ENCODE measurements around the gene SYT11.
"Not testable (repeated sequence)": the region's sequence is repeated elsewhere in the genome, so short reads cannot be mapped to it uniquely, and the experiment has no call there.

SYT11 gene, protein sequence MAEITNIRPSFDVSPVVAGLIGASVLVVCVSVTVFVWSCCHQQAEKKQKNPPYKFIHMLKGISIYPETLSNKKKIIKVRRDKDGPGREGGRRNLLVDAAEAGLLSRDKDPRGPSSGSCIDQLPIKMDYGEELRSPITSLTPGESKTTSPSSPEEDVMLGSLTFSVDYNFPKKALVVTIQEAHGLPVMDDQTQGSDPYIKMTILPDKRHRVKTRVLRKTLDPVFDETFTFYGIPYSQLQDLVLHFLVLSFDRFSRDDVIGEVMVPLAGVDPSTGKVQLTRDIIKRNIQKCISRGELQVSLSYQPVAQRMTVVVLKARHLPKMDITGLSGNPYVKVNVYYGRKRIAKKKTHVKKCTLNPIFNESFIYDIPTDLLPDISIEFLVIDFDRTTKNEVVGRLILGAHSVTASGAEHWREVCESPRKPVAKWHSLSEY

DNA sequence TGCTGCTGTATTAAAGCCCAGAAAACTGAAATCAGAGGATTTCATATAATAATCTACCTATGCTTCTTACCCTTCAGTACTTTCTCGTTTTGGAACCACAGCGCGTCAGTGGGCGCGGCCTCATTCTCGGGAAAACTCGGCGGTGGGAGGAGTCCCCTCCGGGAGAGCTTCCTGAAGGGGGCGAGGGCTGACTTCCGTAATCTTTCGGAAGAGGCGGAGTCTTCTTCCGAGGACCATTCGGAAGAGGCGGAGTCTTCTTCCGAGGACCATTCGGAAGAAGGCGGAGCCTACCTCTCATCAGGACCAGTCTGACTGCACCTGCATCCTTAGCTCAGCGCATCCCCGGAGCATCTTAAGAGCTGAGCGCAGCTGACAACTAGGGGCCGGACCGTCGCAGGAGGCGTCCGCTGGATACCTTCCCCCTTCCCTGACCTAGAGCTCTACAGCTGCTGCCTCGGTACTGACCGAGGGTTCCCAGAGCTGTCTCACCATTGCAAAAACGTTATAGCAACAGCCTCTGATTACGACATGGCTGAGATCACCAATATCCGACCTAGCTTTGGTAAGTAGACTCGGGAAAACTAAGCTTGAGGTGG is at the start of gene SYT11:
Gene SYT11, plus strand, starts transcription at position 334 of the 596 bp plus-strand sequence. Its CDS starts 195 bp downstream, at position 529.
- DNase-seq (ENCODE audit: extremely low spot score, insufficient read length, low read depth) (peak; percentile 74), FAIRE-seq (peak; percentile 95)

DNA sequence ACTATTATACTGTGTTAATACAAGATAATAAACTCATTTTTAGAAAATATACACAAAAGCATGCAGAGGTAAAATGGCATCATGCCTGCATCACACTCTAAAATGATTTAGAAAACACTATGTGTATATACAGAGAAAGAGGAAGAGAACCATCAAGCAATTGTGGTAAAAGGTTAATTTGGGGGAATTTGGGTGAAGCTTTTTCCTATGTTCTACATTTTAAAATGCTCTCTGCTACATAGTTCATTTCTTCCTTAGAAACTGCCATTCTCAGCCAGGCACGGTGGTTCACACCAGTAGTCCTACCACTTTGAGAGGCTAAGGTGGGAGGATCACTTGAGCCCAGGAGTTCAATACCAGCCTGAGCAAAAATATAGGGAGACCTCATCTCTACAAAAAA is 46.5 kb upstream of the SYT11 start:
- FAIRE-seq (no peak), DNase-seq (ENCODE audit: extremely low spot score, insufficient read length, low read depth) (no peak)

DNA sequence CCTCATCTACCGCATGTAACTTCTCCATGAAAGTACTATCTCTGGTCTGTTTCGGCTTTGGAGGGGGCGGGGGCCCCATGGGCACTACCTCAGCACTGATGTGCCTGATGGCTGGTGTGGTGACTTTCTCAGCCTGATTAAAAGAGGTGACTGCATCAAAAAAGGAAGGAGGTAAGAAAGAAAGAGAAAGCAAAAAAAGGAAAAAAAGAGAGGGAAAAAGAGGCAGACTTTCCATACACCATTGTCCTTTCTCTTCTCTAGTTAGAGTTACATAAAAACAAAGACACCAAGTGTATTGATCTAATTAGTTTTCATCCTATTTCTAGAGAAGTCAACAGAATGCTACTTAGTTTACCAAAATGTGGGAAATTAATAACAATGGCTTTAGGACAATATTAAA is 45.7 kb upstream of the SYT11 start:
- FAIRE-seq, result no peak

DNA sequence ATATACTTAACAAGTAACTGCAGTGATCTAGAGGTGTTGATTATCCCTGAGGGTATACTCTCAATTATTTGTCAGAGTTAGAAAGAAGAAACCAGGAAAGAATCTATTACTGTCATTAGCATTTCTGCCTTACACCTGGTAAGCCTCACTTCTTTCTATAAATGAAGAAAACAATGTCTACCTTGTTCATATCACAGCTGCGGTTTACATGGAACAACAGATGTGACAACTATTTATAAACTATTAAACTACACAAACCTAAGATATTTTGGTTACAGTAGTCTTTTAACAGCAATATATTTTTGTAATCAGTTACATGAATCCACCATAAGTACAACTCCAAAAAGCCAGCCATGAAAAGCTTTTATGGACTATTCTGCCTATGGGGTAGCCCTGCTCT is 43.0 kb upstream of the SYT11 start:
- FAIRE-seq (no peak), DNase-seq (ENCODE audit: extremely low spot score, insufficient read length, low read depth) (no peak)

More for the DNA sequence above, 45.7 kb upstream of the SYT11 start:
- DNase-seq (ENCODE audit: extremely low spot score, insufficient read length, low read depth), result no peak

DNA sequence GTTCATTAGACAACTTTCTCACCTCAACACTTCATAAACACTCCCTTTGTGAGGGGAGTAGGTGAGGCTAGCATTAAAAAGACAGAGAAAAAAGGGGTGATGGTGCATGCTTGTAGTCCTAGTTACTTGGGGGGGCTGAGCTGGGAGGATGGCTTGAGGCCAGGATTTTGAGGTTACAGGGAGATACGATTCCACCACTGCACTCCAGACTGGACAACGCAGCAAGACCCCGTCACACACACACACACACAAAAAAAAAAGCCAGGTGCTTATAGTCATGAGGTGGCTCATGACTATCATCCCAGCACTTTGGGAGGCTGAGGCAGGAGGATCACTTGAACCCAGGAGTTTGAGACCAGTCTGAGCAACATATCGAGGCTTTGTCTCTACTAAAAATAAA is 31.9 kb upstream of the SYT11 start:
- DNase-seq (ENCODE audit: extremely low spot score, insufficient read length, low read depth) (no peak), FAIRE-seq (no peak)

DNA sequence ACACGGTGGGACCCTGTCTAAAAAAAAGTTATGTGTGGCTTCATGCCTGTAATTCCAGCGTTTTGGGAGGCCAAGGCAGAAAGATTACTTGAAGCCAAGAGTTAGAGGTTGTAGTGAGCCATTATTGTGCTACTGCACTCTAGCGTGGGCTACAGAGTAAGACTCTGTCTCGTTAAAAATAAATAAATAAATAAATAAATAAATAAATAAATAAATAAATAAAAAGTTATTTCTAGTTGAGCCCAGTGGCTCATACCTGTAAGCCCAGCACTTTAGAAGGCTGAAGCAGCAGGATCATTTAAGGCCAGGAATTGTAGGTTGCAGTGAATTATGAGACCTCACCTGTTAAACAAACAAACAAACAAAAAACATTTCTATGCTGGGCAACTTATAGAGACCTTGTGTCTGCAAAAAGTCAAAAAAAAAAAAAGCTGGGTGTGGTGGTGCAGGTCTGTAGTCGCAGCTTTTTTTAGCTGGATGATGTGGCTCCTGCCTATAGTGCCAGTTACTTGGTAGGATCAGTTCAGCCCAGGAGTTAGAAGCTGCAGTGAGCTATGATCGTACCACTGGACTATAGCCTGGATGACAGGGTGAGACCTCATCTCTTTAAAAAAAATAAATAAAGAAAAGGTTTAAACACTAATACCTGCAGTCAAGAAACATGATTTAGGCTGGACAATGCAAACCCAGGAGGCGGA is 27.9 kb upstream of the SYT11 start:
- DNase-seq (ENCODE audit: extremely low spot score, insufficient read length, low read depth) (no peak), FAIRE-seq (no peak)

DNA sequence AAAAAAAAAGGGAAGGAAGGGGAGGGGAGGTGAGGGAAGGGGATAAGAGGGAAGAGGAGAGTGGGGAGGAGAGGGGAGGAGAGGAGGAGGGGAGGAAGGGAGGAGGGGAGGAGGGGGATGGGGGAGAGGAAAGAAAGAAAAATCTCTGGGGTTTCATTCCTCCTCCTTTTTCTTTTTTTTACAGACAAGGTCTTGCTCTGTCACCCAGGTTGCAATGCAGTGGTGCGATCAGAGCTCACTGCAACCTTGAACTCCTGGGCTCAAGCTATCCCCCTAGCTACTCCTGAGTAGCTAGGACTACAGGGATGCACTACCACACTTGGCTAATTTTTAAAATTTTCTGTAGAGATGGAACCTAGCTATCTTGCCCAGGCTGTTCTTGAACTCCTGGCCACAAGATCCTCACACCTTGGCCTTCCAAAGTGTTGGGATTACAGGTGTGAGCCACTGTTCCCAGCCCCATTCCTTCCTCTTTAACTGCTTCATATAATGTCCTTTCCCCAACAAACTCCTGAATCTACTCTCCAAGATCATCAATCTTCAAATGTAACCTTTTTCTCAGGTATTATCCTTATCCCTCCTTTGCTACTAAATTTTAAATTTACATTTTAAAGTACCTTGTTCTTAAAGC is 25.6 kb upstream of the SYT11 start:
- DNase-seq (ENCODE audit: extremely low spot score, insufficient read length, low read depth) (no peak), FAIRE-seq (no peak)

DNA sequence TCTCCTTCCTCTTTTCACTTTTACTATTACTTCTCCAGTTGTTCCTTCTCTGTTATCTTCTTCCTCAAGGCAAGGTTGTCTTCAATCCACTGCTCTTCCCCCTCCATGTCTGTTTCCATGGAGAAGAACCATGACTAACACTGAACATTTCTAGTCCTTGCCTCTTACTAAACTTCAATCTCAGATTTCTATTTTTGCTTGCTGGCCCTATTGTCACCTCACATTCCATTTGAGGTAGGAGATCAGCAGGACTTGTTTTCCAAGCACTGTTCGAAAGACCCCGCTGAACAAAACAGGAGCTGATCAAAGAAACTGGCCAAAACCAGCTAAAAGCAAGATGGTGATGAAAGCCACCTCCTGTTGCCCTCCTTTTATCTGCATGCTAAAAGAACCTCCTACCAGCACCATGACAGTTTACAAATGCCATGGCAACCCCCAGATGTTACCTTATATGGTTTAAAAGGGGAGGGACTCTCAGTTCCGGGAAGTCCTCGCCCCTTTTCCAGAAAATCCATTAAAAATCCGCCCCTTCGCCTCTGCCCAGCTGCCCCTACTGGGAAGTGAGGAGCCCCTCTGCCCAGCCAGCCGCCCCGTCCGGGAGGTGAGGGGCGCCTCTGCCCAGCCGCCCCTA is 25.0 kb upstream of the SYT11 start:
- FAIRE-seq, result no peak
- no peak for DNase-seq (ENCODE audit: extremely low spot score, insufficient read length, low read depth)

DNA sequence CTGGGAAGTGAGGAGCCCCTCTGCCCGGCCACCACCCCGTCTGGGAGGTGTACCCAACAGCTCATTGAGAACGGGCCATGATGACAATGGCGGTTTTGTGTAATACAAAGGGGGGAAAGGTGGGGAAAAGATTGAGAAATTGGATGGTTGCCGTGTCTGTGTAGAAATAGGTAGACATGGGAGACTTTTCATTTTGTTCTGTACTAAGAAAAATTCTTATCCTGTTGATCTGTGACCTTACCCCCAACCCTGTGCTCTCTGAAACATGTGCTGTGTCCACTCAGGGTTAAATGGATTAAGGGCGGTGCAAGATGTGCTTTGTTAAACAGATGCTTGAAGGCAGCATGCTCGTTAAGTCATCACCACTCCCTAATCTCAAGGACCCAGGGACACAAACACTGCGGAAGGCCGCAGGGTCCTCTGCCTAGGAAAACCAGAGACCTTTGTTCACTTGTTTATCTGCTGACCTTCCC is 24.4 kb upstream of the SYT11 start:
- FAIRE-seq; DNase-seq (ENCODE audit: extremely low spot score, insufficient read length, low read depth): not testable (repeated sequence)

DNA sequence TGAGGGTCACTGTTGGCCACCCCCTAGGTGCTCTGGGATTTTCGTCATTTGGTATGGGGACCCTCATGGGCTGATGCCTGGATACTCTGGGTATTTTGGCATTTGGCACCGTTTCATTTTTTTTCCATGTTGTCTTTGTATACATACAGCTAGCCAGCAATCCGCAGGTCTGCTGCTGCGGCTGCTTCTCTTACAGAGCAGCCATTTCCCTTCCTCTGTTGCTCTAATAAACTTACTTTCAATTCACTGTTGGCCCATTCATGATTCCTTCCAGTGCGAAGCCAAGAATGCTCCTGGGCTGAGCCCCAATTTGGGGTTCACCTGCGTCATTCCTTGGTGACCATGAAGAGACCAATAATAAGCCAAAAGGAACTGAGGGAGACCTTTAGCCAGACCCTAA is 23.8 kb upstream of the SYT11 start:
- DNase-seq (ENCODE audit: extremely low spot score, insufficient read length, low read depth) (no peak), FAIRE-seq (no peak)

DNA sequence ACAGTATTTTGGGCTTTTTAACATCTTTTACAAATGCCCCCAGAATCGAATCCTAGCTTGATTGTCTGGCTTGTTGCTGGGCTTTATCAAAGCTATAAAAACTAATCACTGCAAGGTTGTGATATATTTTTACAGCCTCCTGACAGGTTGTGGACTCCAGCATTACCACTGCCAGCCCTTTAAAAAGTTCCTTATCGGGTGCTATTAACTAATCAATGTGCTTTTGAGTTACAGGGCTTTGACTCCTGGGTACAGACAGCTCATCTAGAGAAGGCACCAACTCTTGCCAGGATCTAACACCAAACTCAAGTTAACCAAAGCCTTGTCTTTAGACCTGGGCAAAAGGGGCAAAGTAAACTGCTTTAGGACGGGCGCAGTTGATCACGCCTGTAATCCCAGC is 19.0 kb upstream of the SYT11 start:
- DNase-seq (ENCODE audit: extremely low spot score, insufficient read length, low read depth), result no peak
- FAIRE-seq, result no peak

DNA sequence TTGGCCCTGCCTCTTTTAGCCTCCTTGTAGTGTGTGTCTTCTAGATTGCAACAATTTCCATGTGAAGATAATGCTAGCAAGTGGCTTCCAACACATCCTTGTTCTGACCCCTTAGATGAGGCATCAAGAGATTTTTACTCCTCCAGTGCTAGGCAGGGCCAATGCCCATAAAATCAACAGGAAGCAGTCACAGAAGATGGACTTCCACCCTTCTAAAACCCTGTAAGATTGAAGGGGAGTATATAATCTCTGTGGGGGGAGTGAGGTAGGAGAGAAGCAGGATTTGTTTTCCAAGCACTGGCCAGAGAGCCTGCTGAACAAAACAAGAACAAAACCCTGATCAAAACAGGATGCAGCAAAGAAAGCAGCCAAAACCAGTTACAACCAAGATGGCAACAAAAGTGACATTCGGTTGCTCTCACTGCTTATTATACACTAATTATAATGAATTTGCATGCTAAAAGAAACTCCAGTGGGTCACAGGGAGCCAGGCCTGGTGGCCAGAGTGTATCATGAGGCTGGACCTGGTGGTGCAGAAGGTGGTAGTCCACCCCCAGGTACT is 14.4 kb upstream of the SYT11 start:
- FAIRE-seq, result no peak
- DNase-seq (ENCODE audit: extremely low spot score, insufficient read length, low read depth), result no peak

DNA sequence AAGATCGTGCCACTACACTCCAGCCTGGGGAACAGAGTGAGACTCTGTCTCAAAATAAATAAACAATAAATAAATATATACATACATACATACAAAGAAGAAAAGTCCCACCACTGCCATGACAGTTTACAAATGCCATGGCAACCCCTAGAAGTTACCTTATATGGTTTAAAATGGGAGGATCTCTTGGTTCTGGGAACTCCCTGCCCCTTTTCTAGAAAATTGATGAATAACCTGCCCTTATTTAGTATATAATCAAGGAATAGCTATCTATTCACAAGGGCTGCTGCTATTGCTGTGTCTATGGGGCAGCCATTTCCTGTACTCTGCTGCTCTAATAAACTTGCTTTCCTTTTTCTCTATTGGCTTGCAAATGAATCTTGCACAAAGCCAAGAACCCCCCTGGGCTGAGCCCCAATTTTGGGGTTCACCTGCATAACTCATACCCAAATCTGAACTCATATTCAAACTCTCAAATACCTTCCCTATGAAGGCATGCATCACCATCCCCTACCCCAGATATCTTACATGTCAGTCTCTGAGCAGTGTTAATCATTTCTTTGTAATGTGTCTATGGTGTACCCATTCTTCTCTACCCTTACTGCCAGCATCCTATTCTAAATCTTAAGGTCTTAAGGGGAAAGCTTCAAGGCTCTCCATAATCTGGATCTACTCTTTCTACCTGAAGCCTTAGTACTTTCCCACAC is 11.4 kb upstream of the SYT11 start:
- FAIRE-seq, result no peak
- DNase-seq (ENCODE audit: extremely low spot score, insufficient read length, low read depth), result no peak

DNA sequence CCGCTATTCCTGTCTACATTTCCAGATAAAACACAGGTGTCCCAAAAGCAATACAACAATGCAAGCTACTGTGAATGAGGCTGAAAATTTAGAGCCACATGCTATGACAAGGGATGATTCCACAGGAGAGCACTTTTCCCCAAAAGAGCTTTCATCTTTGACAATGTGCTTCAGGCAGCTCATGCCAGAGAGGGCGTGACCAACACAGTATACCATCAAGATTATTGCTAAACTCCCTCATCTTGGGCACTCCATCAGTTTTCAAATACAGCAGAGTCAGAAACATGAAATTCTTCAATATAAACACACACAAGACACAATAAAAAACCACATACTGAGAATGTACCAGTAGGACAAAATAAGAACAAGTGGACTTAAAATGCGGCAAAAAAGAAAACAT is 9.0 kb upstream of the SYT11 start:
- no peak for FAIRE-seq
- no peak for DNase-seq (ENCODE audit: extremely low spot score, insufficient read length, low read depth)

DNA sequence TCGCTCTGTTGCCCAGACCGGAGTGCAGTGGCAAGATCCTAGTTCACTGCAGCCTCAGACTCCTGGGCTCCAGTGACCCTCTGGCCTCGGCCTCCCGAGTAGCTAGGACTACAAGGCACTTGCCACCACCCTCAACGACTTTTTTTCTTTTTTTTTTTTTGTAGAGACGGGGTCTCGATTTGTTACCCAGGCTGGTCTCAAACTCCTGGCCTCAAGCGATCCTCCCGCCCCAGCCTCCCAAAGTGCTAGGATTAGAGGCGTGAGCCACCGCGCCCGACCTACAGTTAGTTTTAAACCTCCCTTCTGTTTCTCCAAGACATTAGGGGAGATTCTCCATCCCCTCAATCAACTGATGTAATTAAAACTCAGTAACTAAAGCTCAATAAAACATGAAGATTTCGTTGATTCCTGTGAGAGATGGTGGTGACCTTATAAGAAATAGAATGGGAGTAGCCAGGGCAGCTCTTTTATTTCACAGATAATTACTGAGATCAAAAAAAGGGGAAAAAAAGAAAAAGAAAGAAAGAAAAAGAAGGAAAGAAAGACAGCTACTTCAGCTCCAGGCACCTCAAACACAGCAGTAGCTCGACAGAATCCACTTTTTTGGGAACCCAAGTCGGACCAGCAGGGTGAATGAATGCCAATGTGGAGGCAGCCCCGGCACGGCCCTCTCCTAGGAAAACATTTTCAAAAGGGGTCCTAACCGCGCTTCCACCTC is 3.0 kb upstream of the SYT11 start:
- FAIRE-seq (no peak), DNase-seq (ENCODE audit: extremely low spot score, insufficient read length, low read depth) (no peak)

DNA sequence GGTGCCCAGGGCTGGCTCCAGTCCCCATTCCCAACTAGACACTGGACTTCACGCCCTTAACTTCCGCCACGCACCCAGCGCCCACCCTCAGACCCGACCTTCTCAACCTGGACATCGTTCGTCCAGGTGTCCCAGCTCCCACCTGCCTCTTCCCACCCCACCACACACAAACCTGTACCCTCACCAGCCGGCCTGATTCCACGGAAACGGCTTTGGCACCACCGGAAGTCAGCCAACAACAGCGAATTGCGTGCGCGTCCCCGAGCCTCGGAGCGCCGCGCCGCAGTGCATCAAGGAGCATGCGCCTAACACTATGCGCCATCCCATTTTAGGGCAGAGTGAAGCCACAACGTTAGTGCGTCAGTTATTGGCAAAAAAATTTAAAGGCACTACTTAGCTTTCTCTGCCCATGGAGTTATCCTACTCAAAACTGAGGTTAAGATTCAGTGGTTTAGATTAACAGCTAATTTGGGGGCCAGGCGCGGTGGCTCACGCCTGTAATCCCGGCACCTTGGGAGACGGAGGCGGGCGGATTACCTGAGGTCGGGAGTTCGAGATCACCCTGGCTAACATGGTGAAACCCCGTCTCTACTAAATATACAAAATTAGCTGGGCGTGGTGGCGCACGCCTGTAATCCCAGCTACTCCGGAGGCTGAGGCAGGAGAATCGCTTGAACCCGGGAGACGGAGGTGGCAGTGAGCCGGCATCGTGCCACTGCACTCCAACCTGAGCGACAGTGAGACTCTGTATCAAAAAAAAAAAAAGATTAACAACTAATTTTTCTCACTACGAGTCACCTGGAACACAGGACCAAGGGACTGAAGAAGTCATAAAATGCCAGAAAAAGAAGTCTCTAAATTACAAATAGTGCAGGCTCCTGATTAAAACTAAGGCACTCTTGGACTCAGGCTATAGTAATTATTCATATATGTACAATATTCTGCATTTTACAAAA is 2.1 kb upstream of the SYT11 start, which contains the start of gene GON4L:
Gene GON4L, minus strand, starts transcription at position 240 of the 956 bp plus-strand sequence. CDS start 3,434 bp downstream, outside the sequence.
- peak; percentile 80 for DNase-seq (ENCODE audit: extremely low spot score, insufficient read length, low read depth)
- peak; percentile 95 for FAIRE-seq

DNA sequence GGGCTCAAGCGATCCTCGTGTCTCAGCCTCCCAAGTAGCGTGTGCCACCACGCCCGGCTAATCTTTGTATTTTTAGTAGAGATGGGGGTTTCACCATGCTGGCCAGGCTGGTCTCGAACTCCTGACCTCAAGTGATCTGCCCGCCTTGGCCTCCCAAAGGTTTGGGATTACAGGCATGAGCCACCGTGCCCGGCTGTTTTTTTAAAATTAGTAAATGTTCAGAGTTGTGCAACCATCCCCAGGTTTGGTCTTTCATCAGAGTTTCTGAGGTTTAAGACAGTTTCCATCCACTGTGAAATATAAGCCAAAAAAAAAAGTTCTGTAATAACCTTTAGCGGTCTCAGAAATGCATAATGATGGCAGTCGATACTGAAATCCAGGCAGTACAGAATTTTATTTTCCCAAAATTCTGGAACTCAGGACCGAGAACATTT is 550 bp upstream of the SYT11 start:
- DNase-seq (ENCODE audit: extremely low spot score, insufficient read length, low read depth) (no peak), FAIRE-seq (no peak)
